ENCODE data around the gene SMARCA4.

SMARCA4 gene

DNA sequence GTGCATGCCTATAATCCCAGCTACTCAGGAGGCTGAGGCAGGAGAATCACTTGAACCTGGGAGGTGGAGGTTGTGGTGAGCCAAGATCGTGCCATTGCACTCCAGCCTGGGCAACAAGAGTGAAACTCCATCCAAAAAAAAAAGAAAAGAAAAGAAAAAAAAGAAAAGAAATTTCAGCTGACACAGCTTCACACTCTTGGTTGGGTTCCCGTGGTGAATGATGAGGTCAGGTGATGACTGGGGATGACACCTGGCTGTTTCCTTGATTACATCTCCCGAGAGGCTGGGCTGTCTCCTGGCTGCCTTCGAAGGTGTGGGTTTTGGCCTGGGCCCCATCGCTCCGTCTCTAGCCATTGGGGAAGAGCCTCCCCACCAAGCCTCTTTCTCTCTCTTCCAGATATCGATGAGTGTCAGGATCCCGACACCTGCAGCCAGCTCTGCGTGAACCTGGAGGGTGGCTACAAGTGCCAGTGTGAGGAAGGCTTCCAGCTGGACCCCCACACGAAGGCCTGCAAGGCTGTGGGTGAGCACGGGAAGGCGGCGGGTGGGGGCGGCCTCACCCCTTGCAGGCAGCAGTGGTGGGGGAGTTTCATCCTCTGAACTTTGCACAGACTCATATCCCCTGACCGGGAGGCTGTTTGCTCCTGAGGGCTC, 150.4 kb downstream of the SMARCA4 start:
- Histone ChIP-seq H3K79me2 (ENCODE audit: insufficient read depth, low read length) (no peaks in the 10 kb centered on the region), H3K9me2 (ENCODE audit: low read depth, low read length) (no peaks in the 10 kb centered on the region), H3K36me3 (ENCODE audit: insufficient read depth, low read length) (peaks cover 98% of the 10 kb centered on the region), H2AFZ (ENCODE audit: low read length) (no peak overlapping the region), H3K27ac (ENCODE audit: low read depth, low read length, poor library complexity, severe bottlenecking) (no peak overlapping the region), H3K9ac (ENCODE audit: low read length) (no peak overlapping the region), H3K4me2 (ENCODE audit: low read length) (no peak overlapping the region), H3K27me3 (ENCODE audit: insufficient read depth, low read length) (no peaks in the 10 kb centered on the region), H3K4me1 (ENCODE audit: insufficient read depth, low read length, severe bottlenecking) (no peaks in the 10 kb centered on the region), H3F3A (ENCODE audit: insufficient read depth, low read length) (no peaks in the 10 kb centered on the region), H3K9me3 (ENCODE audit: low read length) (no peaks in the 10 kb centered on the region), H3K4me3 (ENCODE audit: low read depth, low read length, poor library complexity, severe bottlenecking) (no peak overlapping the region), H4K20me1 (ENCODE audit: insufficient read depth, low read length) (no peaks in the 10 kb centered on the region)
- TF ChIP-seq EZH2 (IDR thresholded peaks at IDR 0.05; ENCODE audit: borderline replicate concordance, low read length) (no peak), CTCF (IDR thresholded peaks at IDR 0.05; ENCODE audit: low read length) (no peak)

DNA sequence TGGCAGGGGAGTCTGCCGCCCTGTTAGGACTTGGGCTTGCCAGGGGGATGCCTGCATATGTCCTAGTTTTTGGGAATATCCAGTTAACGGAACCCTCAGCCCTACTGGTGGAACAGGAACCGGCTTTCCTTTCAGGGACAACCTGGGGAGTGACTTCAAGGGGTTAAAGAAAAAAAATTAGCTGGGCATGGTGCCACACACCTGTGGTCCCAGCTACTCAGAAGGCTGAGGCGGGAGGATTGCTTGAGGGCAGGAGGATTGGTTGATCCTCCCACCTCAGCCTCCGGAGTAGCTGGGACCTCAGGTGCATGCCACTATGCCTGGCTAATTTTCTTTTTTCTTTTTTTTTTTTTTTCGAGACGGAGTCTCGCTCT, 150.9 kb downstream of the SMARCA4 start:
- H3K4me2 ChIP-seq (ENCODE audit: low read length), result no peak overlapping the region
- no peaks in the 10 kb centered on the region for H3K9me3 ChIP-seq (ENCODE audit: low read length)
- no peak overlapping the region for H2AFZ ChIP-seq (ENCODE audit: low read length)
- H3K79me2 ChIP-seq (ENCODE audit: insufficient read depth, low read length), result no peaks in the 10 kb centered on the region
- no peaks in the 10 kb centered on the region for H3K4me1 ChIP-seq (ENCODE audit: insufficient read depth, low read length, severe bottlenecking)
- H3K27ac ChIP-seq (ENCODE audit: low read depth, low read length, poor library complexity, severe bottlenecking), result no peak overlapping the region
- no peaks in the 10 kb centered on the region for H4K20me1 ChIP-seq (ENCODE audit: insufficient read depth, low read length)
- TF ChIP-seq EZH2 (IDR thresholded peaks at IDR 0.05; ENCODE audit: borderline replicate concordance, low read length) (no peak), CTCF (IDR thresholded peaks at IDR 0.05; ENCODE audit: low read length) (no peak)
- H3K4me3 ChIP-seq (ENCODE audit: low read depth, low read length, poor library complexity, severe bottlenecking), result no peak overlapping the region
- peaks cover 98% of the 10 kb centered on the region for H3K36me3 ChIP-seq (ENCODE audit: insufficient read depth, low read length)
- no peaks in the 10 kb centered on the region for H3K9me2 ChIP-seq (ENCODE audit: low read depth, low read length)
- H3K9ac ChIP-seq (ENCODE audit: low read length), result no peak overlapping the region
- H3K27me3 ChIP-seq (ENCODE audit: insufficient read depth, low read length), result no peaks in the 10 kb centered on the region
- H3F3A ChIP-seq (ENCODE audit: insufficient read depth, low read length), result no peaks in the 10 kb centered on the region

Measured in OCI-LY1 (cell line).